ENCODE data around the gene TACC2. TPM values are rescaled to one million over a fixed set of nuclear protein-coding genes. Genes with fewer than 3 reads are reported as not detected.

The TACC2 gene
- total and polyA plus RNA-seq, 2 experiments from 2014 or later, result 30.8 to 35.9 TPM

- H3K4me1 Mint-ChIP-seq, result peaks cover 8% of the 10 kb centered on the region
- H3K4me3 Mint-ChIP-seq, result no peak overlapping the region
Measured at GRCh38 chr10:122264436-122264835, 275.5 kb downstream of the TACC2 start.

More at GRCh38 chr10:122264436-122264835, 275.5 kb downstream of the TACC2 start:
- DNase-seq (ENCODE audit: low spot score), result no peak
- Histone ChIP-seq H3K27ac (ENCODE audit: low read depth) (no peak overlapping the region), H3K27me3 (ENCODE audit: insufficient read depth) (no peaks in the 10 kb centered on the region), H3K4me3 (no peak overlapping the region), H3K79me2 (replicated peaks; ENCODE audit: insufficient read depth) (no peaks in the 10 kb centered on the region), H3K4me2 (no peak overlapping the region), H4K20me1 (replicated peaks; ENCODE audit: insufficient read depth) (no peaks in the 10 kb centered on the region), H2AFZ (no peak overlapping the region), H3F3A (replicated peaks; ENCODE audit: low read depth) (no peaks in the 10 kb centered on the region), H3K36me3 (ENCODE audit: insufficient read depth) (peaks cover 7% of the 10 kb centered on the region; the same call in 1 of the 2 replicates), H3K4me1 (ENCODE audit: insufficient read depth) (peaks cover 7% of the 10 kb centered on the region; the same call in 1 of the 2 replicates), H3K9me2 (ENCODE audit: insufficient read depth) (no peaks in the 10 kb centered on the region)
- peaks cover 10% of the 10 kb centered on the region for H3K27me3 Mint-ChIP-seq (ENCODE audit: insufficient read depth, low read depth, poor library complexity)
- peaks cover 34% of the 10 kb centered on the region for H3K36me3 Mint-ChIP-seq (ENCODE audit: low read depth)
- peaks cover 19% of the 10 kb centered on the region for H3K9me3 Mint-ChIP-seq
- no peak for ATAC-seq
- no peak overlapping the region for H3K27ac Mint-ChIP-seq
- no peak for TF ChIP-seq CTCF (conservative IDR thresholded peaks at IDR 0.05; ENCODE audit: low read depth in 2 of 2)
- TF ChIP-seq POLR2AphosphoS5 (IDR thresholded peaks at IDR 0.05; ENCODE audit: low read depth), result no peak
- TF ChIP-seq STAT1 (IDR thresholded peaks at IDR 0.05; ENCODE audit: unreplicated experiment), result no peak
- TF ChIP-seq ZNF114 (CRISPR knock-in tag; IDR thresholded peaks at IDR 0.05), result no peak
- TF ChIP-seq CREB1 (CRISPR knock-in tag; IDR thresholded peaks at IDR 0.05; ENCODE audit: low read depth), result no peak
- TF ChIP-seq NANOG (IDR thresholded peaks at IDR 0.05; ENCODE audit: borderline replicate concordance), result no peak
- TF ChIP-seq ZNF331 (CRISPR knock-in tag; IDR thresholded peaks at IDR 0.05; ENCODE audit: low read depth), result no peak
- TF ChIP-seq REST (IDR thresholded peaks at IDR 0.05; ENCODE audit: unreplicated experiment), result no peak
- no peak for TF ChIP-seq ZNF462 (CRISPR knock-in tag; IDR thresholded peaks at IDR 0.05)
